Measurements from ENCODE around the gene FBXO36. TPM values are rescaled to one million over a fixed set of nuclear protein-coding genes. Genes with fewer than 3 reads are reported as not detected.

Gene FBXO36
- total RNA-seq, 1 experiment from 2014 or later = 3.0 TPM

GRCh38 chr2:229942671-229943070 lies 20.4 kb downstream of the FBXO36 start:
- H3K36me3 Mint-ChIP-seq (ENCODE audit: insufficient read depth in 1 of 3, low read depth in 3 of 3) = peaks cover 3 to 8% (median 3%) of the 10 kb centered on the region in 3 experiments; a peak in 5 of 7 replicates
- H3K56ac ChIP-seq (ENCODE audit: insufficient read length, low read depth, low read length) = no peak overlapping the region

More at GRCh38 chr2:229942671-229943070, 20.4 kb downstream of the FBXO36 start:
- Histone ChIP-seq H3K14ac (ENCODE audit: insufficient read depth, low read length) (no peak overlapping the region), H4K8ac (replicated peaks; ENCODE audit: insufficient read length, low read depth, low read length) (no peak overlapping the region), H3K79me2 (ENCODE audit: insufficient read depth, low read length) (no peaks in the 10 kb centered on the region), H2BK20ac (ENCODE audit: low read depth, low read length, poor library complexity, severe bottlenecking) (no peak overlapping the region), H3K4me1 (ENCODE audit: insufficient read depth, low read length) (no peaks in the 10 kb centered on the region; the same call in 1 of the 2 replicates), H3K23me2 (ENCODE audit: insufficient read length, low read depth, low read length, poor library complexity, severe bottlenecking) (no peaks in the 10 kb centered on the region), H3K4me2 (ENCODE audit: insufficient read depth, insufficient read length, low read length) (no peak overlapping the region), H4K5ac (ENCODE audit: insufficient read length, low read depth, low read length) (no peak overlapping the region), H2BK12ac (ENCODE audit: insufficient read length, low read depth, low read length) (no peak overlapping the region), H3K79me1 (ENCODE audit: insufficient read depth, low read depth, low read length, poor library complexity, severe bottlenecking) (no peaks in the 10 kb centered on the region), H3T11ph (ENCODE audit: low read length) (no peak overlapping the region), H2BK15ac (ENCODE audit: low read depth, low read length) (no peak overlapping the region), H3K27ac (ENCODE audit: insufficient read length, low read depth, low read length) (no peak overlapping the region), H4K20me1 (ENCODE audit: control insufficient read depth, insufficient read depth, insufficient read length) (no peaks in the 10 kb centered on the region), H3K4ac (ENCODE audit: low read depth, low read length) (no peak overlapping the region), H2AFZ (ENCODE audit: low read length) (no peak overlapping the region), H2BK5ac (ENCODE audit: insufficient read length, low read length) (no peak overlapping the region), H3K23ac (ENCODE audit: insufficient read length, low read depth, low read length) (no peak overlapping the region), H4K91ac (ENCODE audit: insufficient read length, low read depth, low read length) (no peak overlapping the region), H3K9ac (ENCODE audit: extremely low read depth, insufficient read length, low read length) (no peak overlapping the region), H3K9me3 (ENCODE audit: control insufficient read depth, low read depth, low read length) (no peaks in the 10 kb centered on the region), H2AK5ac (ENCODE audit: insufficient read length, low read length) (no peak overlapping the region), H3K27me3 (ENCODE audit: insufficient read depth, low read length) (no peaks in the 10 kb centered on the region), H2BK120ac (ENCODE audit: low read depth, low read length, poor library complexity, severe bottlenecking) (no peak overlapping the region), H3K18ac (ENCODE audit: insufficient read length, low read depth, low read length) (no peak overlapping the region)
- Mint-ChIP-seq H3K4me3 (no peak overlapping the region), H3K9me3 (no peaks in the 10 kb centered on the region; a peak in 1 of 5 replicates), H3K4me1 (peaks cover 6 to 13% of the 10 kb centered on the region in 2 experiments), H3K27ac (no peak overlapping the region), H3K27me3 (ENCODE audit: low read depth) (no peaks in the 10 kb centered on the region)
- no CpG with 5 or more reads among the region's 8 CpGs for WGBS (ENCODE audit: extremely low coverage, insufficient read length, low lambda C conversion rate)
- DNase-seq = no peak
- TF ChIP-seq CTCF (conservative IDR thresholded peaks at IDR 0.05) = no peak

Data from H9 (cell line).